Subcutaneous adipose tissue (tissue), 4 donors: ENCODE measurements around the gene ARID1B. TPM values are rescaled to one million over a fixed set of nuclear protein-coding genes. Genes with fewer than 3 reads are reported as not detected.

Source experiments
- CTCF ChIP-seq: fragments of 450-650 bp; IDR thresholded peaks from one replicate; pipeline ENCODE4 v1.5.1; 2016; ENCODE audit warnings: low read depth, mild to moderate bottlenecking, control low read depth, antibody characterized with exemption, moderate library complexity
- total RNA-seq, 4 donors: library from RNA; depleted of rRNA; stranded (reverse); fragments of >200 nt; gene quantifications; one replicate each; pipeline ENCODE4 v1.1.0, GENCODE V29; 2016

ARID1B gene
- total RNA-seq, 4 donors from 2014 or later: 93.8 to 137 (median 104) TPM

- TF ChIP-seq CTCF: no peak
Observed at GRCh38 chr6:156780962-156781853, 4.0 kb downstream of the ARID1B start.

- TF ChIP-seq CTCF: no peak
Observed at GRCh38 chr6:156781861-156782631, 4.9 kb downstream of the ARID1B start.

- no peak for TF ChIP-seq CTCF
Observed at GRCh38 chr6:156782691-156783320, 5.6 kb downstream of the ARID1B start.

GRCh38 chr6:156783958-156784357 lies 6.8 kb downstream of the ARID1B start:
- no peak for TF ChIP-seq CTCF

GRCh38 chr6:156786652-156787051 lies 9.5 kb downstream of the ARID1B start:
- TF ChIP-seq CTCF: no peak

- no peak for TF ChIP-seq CTCF
Observed at GRCh38 chr6:156787569-156788492, 10.7 kb downstream of the ARID1B start.
